ENCODE data around the gene CNTN2.

The CNTN2 gene

GRCh38 chr1:205042911-205043806 lies at the start of gene CNTN2:
CNTN2 (plus strand) TSS chr1:205043212; CDS start chr1:205053186, 9,974 bp downstream.
- DNase-seq, result no peak

GRCh38 chr1:204994086-204994862 lies 48.7 kb upstream of the CNTN2 start:
- DNase-seq, result no peak

GRCh38 chr1:204996981-204997380 lies 46.0 kb upstream of the CNTN2 start:
- DNase-seq, result no peak

- DNase-seq, result no peak
These were observed 45.2 kb upstream of the CNTN2 start for GRCh38 chr1:204997591-204998355.

- DNase-seq, result no peak
These were observed 41.9 kb upstream of the CNTN2 start for GRCh38 chr1:205001162-205001561.

GRCh38 chr1:205002705-205003104 lies 40.3 kb upstream of the CNTN2 start:
- no peak for DNase-seq

- DNase-seq, result no peak
These were observed 39.5 kb upstream of the CNTN2 start for GRCh38 chr1:205003358-205004131.

- DNase-seq, result no peak
These were observed 38.7 kb upstream of the CNTN2 start for GRCh38 chr1:205004351-205004750.

- DNase-seq, result no peak
These were observed 34.1 kb upstream of the CNTN2 start for GRCh38 chr1:205008896-205009295.

- DNase-seq, result no peak
These were observed 33.3 kb upstream of the CNTN2 start for GRCh38 chr1:205009670-205010069.

- no peak for DNase-seq
These were observed 30.4 kb upstream of the CNTN2 start for GRCh38 chr1:205012391-205013140.

- DNase-seq, result no peak
These were observed 29.2 kb upstream of the CNTN2 start for GRCh38 chr1:205013683-205014367.

- DNase-seq, result no peak
These were observed 28.2 kb upstream of the CNTN2 start for GRCh38 chr1:205014783-205015182.

GRCh38 chr1:205015241-205015640 lies 27.8 kb upstream of the CNTN2 start:
- no peak for DNase-seq

- no peak for DNase-seq
These were observed 26.9 kb upstream of the CNTN2 start for GRCh38 chr1:205016075-205016474.

- no peak for DNase-seq
These were observed 26.4 kb upstream of the CNTN2 start for GRCh38 chr1:205016584-205016983.

GRCh38 chr1:205017001-205017400 lies 26.0 kb upstream of the CNTN2 start:
- no peak for DNase-seq

- DNase-seq, result no peak
These were observed 25.2 kb upstream of the CNTN2 start for GRCh38 chr1:205017766-205018165.

- no peak for DNase-seq
These were observed 24.6 kb upstream of the CNTN2 start for GRCh38 chr1:205018381-205018780.

GRCh38 chr1:205020466-205020865 lies 22.5 kb upstream of the CNTN2 start:
- DNase-seq, result no peak

- no peak for DNase-seq
These were observed 18.3 kb upstream of the CNTN2 start for GRCh38 chr1:205024679-205025078.
